Tibial nerve (tissue), 4 donors: ENCODE data around the gene POU3F3. TPM values are rescaled to one million over a fixed set of nuclear protein-coding genes. Genes with fewer than 3 reads are reported as not detected.

ENCODE experiments used
- DNase-seq, 2 donors: peaks; one replicate each; pipeline ENCODE4 v3.0.0-alpha.2; 2019; ENCODE audit warnings: low spot score in 2 of 2
- H3K27ac ChIP-seq, 4 donors: fragments of 200-600 bp; sonication (generic) in 3 of 4; one replicate each; pipeline ENCODE4 v1.5.1; 2017 to 2019; ENCODE audit warnings: mild to moderate bottlenecking in 1 of 4
- H3K27me3 ChIP-seq, 2 donors: fragments of 200-600 bp; sonication (generic) in 1 of 2; one replicate each; pipeline versions ENCODE4 v1.5.1 to v1.6.0; 2017 to 2019
- H3K36me3 ChIP-seq, 3 donors: fragments of 200-600 bp; sonication (generic); one replicate each; pipeline ENCODE4 v1.5.1; 2018 to 2019
- H3K4me1 ChIP-seq, 4 donors: fragments of 200-600 bp; sonication (generic) in 3 of 4; one replicate each; pipeline ENCODE4 v1.5.1; 2017 to 2019
- H3K4me3 ChIP-seq, 4 donors: fragments of 200-600 bp; sonication (generic) in 3 of 4; one replicate each; pipeline ENCODE4 v1.5.1; 2017 to 2019; ENCODE audit warnings: mild to moderate bottlenecking in 1 of 4, moderate library complexity in 1 of 4
- H3K9me3 ChIP-seq, 4 donors: fragments of 200-600 bp; sonication (generic) in 3 of 4; one replicate each; pipeline ENCODE4 v1.5.1; 2017 to 2019
- CTCF ChIP-seq, 5 experiments: fragments of 200-600 bp in 3 of 5; fragments of 450-650 bp in 2 of 5; sonication (generic) in 3 of 5; IDR thresholded peaks; one replicate each; pipeline ENCODE4 v1.5.1; 2016 to 2019; ENCODE audit warnings: antibody characterized with exemption in 5 of 5, mild to moderate bottlenecking in 3 of 5, moderate library complexity in 2 of 5
- EP300 ChIP-seq, 2 donors: sonication (generic); formaldehyde crosslinking; IDR thresholded peaks; one replicate each; pipeline ENCODE4 v1.6.1; 2017; ENCODE audit warnings: antibody characterized with exemption in 2 of 2, mild to moderate bottlenecking in 1 of 2
- POLR2A ChIP-seq, 2 donors: fragments of 450-650 bp; IDR thresholded peaks; one replicate each; pipeline ENCODE4 v1.6.1; 2017; ENCODE audit warnings: antibody characterized with exemption in 2 of 2, mild to moderate bottlenecking in 2 of 2, moderate library complexity in 2 of 2
- WGBS, 2 donors: methylation state at CpG; one replicate each; pipeline ENCODE4 v1.1.5; 2018; 5-methylcytosine and 5-hydroxymethylcytosine counted together
- total RNA-seq, 4 donors: library from RNA; depleted of rRNA; stranded (reverse); fragments of >200 nt; gene quantifications; one replicate each; pipeline ENCODE4 v1.1.0, GENCODE V29; 2016

The POU3F3 gene
- total RNA-seq, 4 donors from 2014 or later, result not detected

GRCh38 chr2:104865096-104865470 is 11.2 kb downstream of the POU3F3 start:
- no peak overlapping the region for H3K27ac ChIP-seq
- no peak overlapping the region for H3K4me3 ChIP-seq
- TF ChIP-seq POLR2A (IDR thresholded peaks at IDR 0.05) (no peak), CTCF (IDR thresholded peaks at IDR 0.05) (no peak), EP300 (IDR thresholded peaks at IDR 0.05) (no peak)
- DNase-seq, result no peak
- no peaks in the 10 kb centered on the region for H3K9me3 ChIP-seq
- no peaks in the 10 kb centered on the region for H3K36me3 ChIP-seq
- 5 to 8% methylated on average over 2 of the region's 2 CpGs for WGBS, 2 donors
- H3K4me1 ChIP-seq, result peaks cover 0 to 35% (median 0%) of the 10 kb centered on the region in 4 donors
- peaks cover 0 to 99% of the 10 kb centered on the region in 2 donors for H3K27me3 ChIP-seq

GRCh38 chr2:104866122-104866864 is 12.4 kb downstream of the POU3F3 start:
- no peak for DNase-seq
- Histone ChIP-seq H3K4me1 (peaks cover 0 to 35% (median 0%) of the 10 kb centered on the region in 4 donors), H3K27me3 (peaks cover 0 to 99% of the 10 kb centered on the region in 2 donors), H3K27ac (no peak overlapping the region), H3K36me3 (no peaks in the 10 kb centered on the region), H3K4me3 (no peak overlapping the region), H3K9me3 (no peaks in the 10 kb centered on the region)
- no peak for TF ChIP-seq EP300 (IDR thresholded peaks at IDR 0.05)
- no peak for TF ChIP-seq CTCF (IDR thresholded peaks at IDR 0.05)
- no peak for TF ChIP-seq POLR2A (IDR thresholded peaks at IDR 0.05)
- WGBS, 2 donors, result 11 to 19% methylated on average over 11 of the region's 11 CpGs

GRCh38 chr2:104866883-104867812 is 13.2 kb downstream of the POU3F3 start:
- H3K36me3 ChIP-seq, result no peaks in the 10 kb centered on the region
- no peak overlapping the region for H3K4me3 ChIP-seq
- WGBS, 2 donors, result 4 to 6% methylated on average over 23 to 28 of the region's 51 CpGs
- DNase-seq, result no peak
- H3K27me3 ChIP-seq, result peaks cover 0 to 99% of the 10 kb centered on the region in 2 donors
- H3K4me1 ChIP-seq, result peaks cover 0 to 33% (median 2%) of the 10 kb centered on the region in 4 donors
- no peak for TF ChIP-seq POLR2A (IDR thresholded peaks at IDR 0.05)
- TF ChIP-seq EP300 (IDR thresholded peaks at IDR 0.05), result no peak
- no peak for TF ChIP-seq CTCF (IDR thresholded peaks at IDR 0.05)
- no peak overlapping the region for H3K27ac ChIP-seq
- no peaks in the 10 kb centered on the region for H3K9me3 ChIP-seq

- Histone ChIP-seq H3K27me3 (peaks cover 0 to 99% of the 10 kb centered on the region in 2 donors), H3K27ac (no peak overlapping the region), H3K9me3 (no peaks in the 10 kb centered on the region), H3K4me1 (peaks cover 0 to 35% (median 9%) of the 10 kb centered on the region in 4 donors), H3K36me3 (no peaks in the 10 kb centered on the region), H3K4me3 (no peak overlapping the region)
- WGBS, 2 donors, result 10 to 12% methylated on average over 27 to 30 of the region's 33 CpGs
- TF ChIP-seq CTCF (IDR thresholded peaks at IDR 0.05) (no peak), EP300 (IDR thresholded peaks at IDR 0.05) (no peak), POLR2A (IDR thresholded peaks at IDR 0.05) (no peak)
- no peak for DNase-seq
These were observed 14.0 kb downstream of the POU3F3 start for GRCh38 chr2:104867813-104868504.
